Mammary epithelial cell (primary cell): Measurements from ENCODE around the gene ANKRD16.
"Not testable (repeated sequence)": the region's sequence is repeated elsewhere in the genome, so short reads cannot be mapped to it uniquely, and the experiment has no call there.

Experiments used
- EZH2 ChIP-seq: IDR thresholded peaks from 2 replicates; pipeline ENCODE4 v1.6.1; 2012; ENCODE audit warnings: low read length, inconsistent platforms, borderline replicate concordance
- TF ChIP-seq, protein P1 (sequence below), 2 donors: IDR thresholded peaks in 1 of 2; conservative IDR thresholded peaks in 1 of 2; 2 replicates each; pipeline ENCODE4 v1.5.1; 2011 to 2012; ENCODE audit warnings: inconsistent platforms in 2 of 2, low read length in 2 of 2, mild to moderate bottlenecking in 2 of 2, control low read depth in 1 of 2, low read depth in 1 of 2; ENCODE audit not compliant: insufficient read depth in 1 of 2; ENCODE audit errors: extremely low read depth in 1 of 2

DNA sequence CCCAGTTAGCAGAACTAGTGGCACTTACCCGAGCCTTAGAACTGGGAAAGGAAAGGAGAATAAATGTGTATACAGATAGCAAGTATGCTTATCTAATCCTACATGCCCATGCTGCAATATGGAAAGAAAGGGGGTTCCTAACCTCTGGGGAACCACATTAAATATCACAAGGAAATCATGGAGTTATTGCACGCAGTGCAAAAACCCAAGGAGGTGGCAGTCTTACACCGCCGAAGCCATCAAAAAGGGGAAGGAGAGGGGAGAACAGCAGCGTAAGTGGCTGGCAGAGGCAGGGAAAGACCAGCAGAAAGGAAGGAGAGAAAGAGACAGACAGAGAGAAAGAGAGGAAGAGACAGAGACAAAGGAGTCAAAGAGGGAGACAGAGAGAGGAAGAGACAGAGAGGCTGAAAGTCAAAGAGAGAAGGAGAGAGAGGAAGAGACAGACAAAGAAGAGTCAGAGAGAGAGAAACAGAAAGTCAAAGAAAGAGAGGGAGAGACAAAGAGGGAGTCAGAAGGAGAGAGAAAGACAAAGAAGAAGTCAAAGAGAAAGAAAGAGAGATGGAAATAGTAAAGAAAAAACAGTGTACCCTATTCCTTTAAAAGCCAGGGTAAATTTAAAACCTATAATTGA, 23.1 kb downstream of the ANKRD16 start:
- TF ChIP-seq, protein P1, sequence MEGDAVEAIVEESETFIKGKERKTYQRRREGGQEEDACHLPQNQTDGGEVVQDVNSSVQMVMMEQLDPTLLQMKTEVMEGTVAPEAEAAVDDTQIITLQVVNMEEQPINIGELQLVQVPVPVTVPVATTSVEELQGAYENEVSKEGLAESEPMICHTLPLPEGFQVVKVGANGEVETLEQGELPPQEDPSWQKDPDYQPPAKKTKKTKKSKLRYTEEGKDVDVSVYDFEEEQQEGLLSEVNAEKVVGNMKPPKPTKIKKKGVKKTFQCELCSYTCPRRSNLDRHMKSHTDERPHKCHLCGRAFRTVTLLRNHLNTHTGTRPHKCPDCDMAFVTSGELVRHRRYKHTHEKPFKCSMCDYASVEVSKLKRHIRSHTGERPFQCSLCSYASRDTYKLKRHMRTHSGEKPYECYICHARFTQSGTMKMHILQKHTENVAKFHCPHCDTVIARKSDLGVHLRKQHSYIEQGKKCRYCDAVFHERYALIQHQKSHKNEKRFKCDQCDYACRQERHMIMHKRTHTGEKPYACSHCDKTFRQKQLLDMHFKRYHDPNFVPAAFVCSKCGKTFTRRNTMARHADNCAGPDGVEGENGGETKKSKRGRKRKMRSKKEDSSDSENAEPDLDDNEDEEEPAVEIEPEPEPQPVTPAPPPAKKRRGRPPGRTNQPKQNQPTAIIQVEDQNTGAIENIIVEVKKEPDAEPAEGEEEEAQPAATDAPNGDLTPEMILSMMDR (conservative IDR thresholded peaks at IDR 0.05 in 1 of 2, IDR thresholded peaks at IDR 0.05 in 1 of 2; ENCODE audit: extremely low read depth in 1 of 2, insufficient read depth in 1 of 2, low read depth in 1 of 2, low read length in 2 of 2), result not testable (repeated sequence)
- TF ChIP-seq EZH2, result not testable (repeated sequence)
